Measurements from ENCODE around the gene LRR1. TPM values are rescaled to one million over a fixed set of nuclear protein-coding genes. Genes with fewer than 3 reads are reported as not detected.
A peak's percentile ranks its signal among the peaks of the same experiment; 100 is the strongest.

LRR1 gene
- polyA plus RNA-seq, 2 of the 4 experiments (the other 2 are of a cell fraction) = 50.7 to 52.8 TPM

DNA sequence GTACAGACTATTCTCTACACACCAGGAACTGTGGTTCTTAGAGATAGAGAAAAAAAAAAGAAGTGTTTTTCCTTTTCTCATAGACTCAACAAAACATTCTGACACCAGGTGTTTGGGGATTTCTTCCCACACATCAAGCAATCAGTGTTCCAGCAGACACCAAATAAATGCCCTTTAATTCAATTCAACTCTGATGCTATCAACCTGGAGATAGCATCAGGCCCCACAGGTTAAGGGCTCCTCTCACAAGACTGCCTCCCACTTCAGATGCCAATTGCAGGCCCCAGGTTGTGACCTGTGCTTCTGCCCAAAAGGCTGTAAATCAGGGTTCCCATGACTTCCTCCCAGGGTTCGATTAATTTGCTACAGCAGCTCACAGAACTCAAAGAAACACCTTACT, 49.3 kb upstream of the LRR1 start:
- no peak for FAIRE-seq
- H3K4me2 ChIP-seq = peak overlapping the region; percentile 25; the same call in 2 of the 3 replicates
- WGBS (ENCODE audit: missing lambda C conversion rate) = 7% methylated on average over 1 of the region's 1 CpG
- H3K4me3 ChIP-seq = no peak overlapping the region
- POLR2A ChIA-PET = no interaction called here
- CTCF ChIA-PET = interaction anchor here (0.6 to 2.3 kb wide), 3 partner anchors 11 to 88 kb away, joined by 4 to 17 read pairs (median 4); no protein-coding TSS in a partner anchor
- no peak for DNase-seq (ENCODE audit: low read depth in 1 of 2, low spot score in 1 of 2)
- H3K4me1 ChIP-seq = peaks cover 9% of the 10 kb centered on the region; the same call in 2 of the 3 replicates
- no peak overlapping the region for H3K27ac ChIP-seq
- H3K9me3 ChIP-seq = no peaks in the 10 kb centered on the region
- ATAC-seq = no peak
- TF ChIP-seq HOXB13 (CRISPR knock-in tag; IDR thresholded peaks at IDR 0.05; ENCODE audit: low read depth) = no peak
- TF ChIP-seq JUN (IDR thresholded peaks at IDR 0.05) = no peak
- TF ChIP-seq BCL3 (IDR thresholded peaks at IDR 0.05) = no peak
- no peak for TF ChIP-seq KDM1A (IDR thresholded peaks at IDR 0.05; ENCODE audit: low read depth)
- no peak for TF ChIP-seq PHF8 (IDR thresholded peaks at IDR 0.05; ENCODE audit: borderline replicate concordance, low read depth)
- TF ChIP-seq GATA3 (IDR thresholded peaks at IDR 0.05; ENCODE audit: borderline replicate concordance) = no peak
- TF ChIP-seq ZFP36 (IDR thresholded peaks at IDR 0.05; ENCODE audit: borderline replicate concordance, partially characterized antibody) = no peak
- no peak for TF ChIP-seq MAFK (IDR thresholded peaks at IDR 0.05; ENCODE audit: partially characterized antibody)
- TF ChIP-seq RCOR1 (IDR thresholded peaks at IDR 0.05; ENCODE audit: low read depth, low read length) = no peak
- TF ChIP-seq ZSCAN20 (CRISPR knock-in tag; IDR thresholded peaks at IDR 0.05) = no peak
- TF ChIP-seq MAZ (IDR thresholded peaks at IDR 0.05; ENCODE audit: borderline replicate concordance, low read depth, low read length) = no peak
- TF ChIP-seq RAD21 (conservative IDR thresholded peaks at IDR 0.05 in 1 of 2, IDR thresholded peaks at IDR 0.05 in 1 of 2) = no peak
- TF ChIP-seq MYC (IDR thresholded peaks at IDR 0.05; ENCODE audit: borderline replicate concordance, low read length) = no peak
- no peak for TF ChIP-seq ZNF302 (CRISPR knock-in tag; IDR thresholded peaks at IDR 0.05)
- TF ChIP-seq, protein P1, sequence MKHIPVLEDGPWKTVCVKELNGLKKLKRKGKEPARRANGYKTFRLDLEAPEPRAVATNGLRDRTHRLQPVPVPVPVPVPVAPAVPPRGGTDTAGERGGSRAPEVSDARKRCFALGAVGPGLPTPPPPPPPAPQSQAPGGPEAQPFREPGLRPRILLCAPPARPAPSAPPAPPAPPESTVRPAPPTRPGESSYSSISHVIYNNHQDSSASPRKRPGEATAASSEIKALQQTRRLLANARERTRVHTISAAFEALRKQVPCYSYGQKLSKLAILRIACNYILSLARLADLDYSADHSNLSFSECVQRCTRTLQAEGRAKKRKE (CRISPR knock-in tag; IDR thresholded peaks at IDR 0.05; ENCODE audit: low read depth) = no peak

DNA sequence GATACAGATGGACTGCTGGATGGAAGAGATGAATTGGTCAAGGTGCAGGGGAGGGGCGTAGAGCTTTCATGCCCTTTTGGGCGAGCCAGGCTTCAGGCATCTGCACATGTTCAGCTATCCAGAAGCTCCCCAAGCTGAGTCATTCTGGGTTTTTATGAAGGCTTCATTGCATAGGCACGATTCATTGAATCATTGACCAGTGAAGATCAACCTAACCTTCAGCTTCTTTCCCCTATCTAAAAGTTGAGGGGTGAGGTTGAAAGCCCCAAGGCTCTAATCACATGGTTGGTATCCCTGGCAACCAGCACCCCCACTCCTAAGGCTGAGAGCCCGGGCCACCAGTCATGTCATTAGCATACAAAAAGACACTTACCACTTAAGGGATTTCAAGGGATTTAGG, 48.9 kb upstream of the LRR1 start:
- TF ChIP-seq RFX5 (IDR thresholded peaks at IDR 0.05) = no peak
- TF ChIP-seq KDM1A (IDR thresholded peaks at IDR 0.05; ENCODE audit: low read depth) = no peak
- no peak for TF ChIP-seq MAZ (IDR thresholded peaks at IDR 0.05; ENCODE audit: borderline replicate concordance, low read depth, low read length)
- TF ChIP-seq CEBPB (IDR thresholded peaks at IDR 0.05) = no peak
- TF ChIP-seq PBX3 (IDR thresholded peaks at IDR 0.05) = no peak
- no peak for TF ChIP-seq POLR2AphosphoS2 (conservative IDR thresholded peaks at IDR 0.05; ENCODE audit: low read length)
- TF ChIP-seq SREBF2 (IDR thresholded peaks at IDR 0.05) = no peak
- TF ChIP-seq SMC3 (IDR thresholded peaks at IDR 0.05) = no peak
- TF ChIP-seq, protein P2, sequence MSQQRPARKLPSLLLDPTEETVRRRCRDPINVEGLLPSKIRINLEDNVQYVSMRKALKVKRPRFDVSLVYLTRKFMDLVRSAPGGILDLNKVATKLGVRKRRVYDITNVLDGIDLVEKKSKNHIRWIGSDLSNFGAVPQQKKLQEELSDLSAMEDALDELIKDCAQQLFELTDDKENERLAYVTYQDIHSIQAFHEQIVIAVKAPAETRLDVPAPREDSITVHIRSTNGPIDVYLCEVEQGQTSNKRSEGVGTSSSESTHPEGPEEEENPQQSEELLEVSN (IDR thresholded peaks at IDR 0.05; ENCODE audit: borderline replicate concordance, low read depth) = no peak
- no peak for TF ChIP-seq PHF8 (IDR thresholded peaks at IDR 0.05; ENCODE audit: borderline replicate concordance, low read depth)
- TF ChIP-seq MYC (IDR thresholded peaks at IDR 0.05; ENCODE audit: borderline replicate concordance, low read length) = no peak
- no peak for TF ChIP-seq MAFK (IDR thresholded peaks at IDR 0.05; ENCODE audit: partially characterized antibody)
- no peak for TF ChIP-seq RNF2 (IDR thresholded peaks at IDR 0.05; ENCODE audit: borderline replicate concordance, low read depth)
- TF ChIP-seq NPAS2 (CRISPR knock-in tag; IDR thresholded peaks at IDR 0.05; ENCODE audit: borderline replicate concordance) = no peak
- TF ChIP-seq GATA3 (IDR thresholded peaks at IDR 0.05; ENCODE audit: borderline replicate concordance) = no peak
- TF ChIP-seq HOXB13 (CRISPR knock-in tag; IDR thresholded peaks at IDR 0.05; ENCODE audit: low read depth) = no peak
- TF ChIP-seq ZNF302 (CRISPR knock-in tag; IDR thresholded peaks at IDR 0.05) = no peak
- no peak for TF ChIP-seq MAX (IDR thresholded peaks at IDR 0.05)
- 24% methylated on average over 4 of the region's 4 CpGs for WGBS (ENCODE audit: missing lambda C conversion rate)
- H3K9me3 ChIP-seq = no peaks in the 10 kb centered on the region
- ChIA-PET POLR2A (no interaction called here), CTCF (interaction anchor here (0.6 to 2.3 kb wide), 4 partner anchors 12 to 1877 kb away, joined by 3 to 17 read pairs (median 4); no protein-coding TSS in a partner anchor)
- FAIRE-seq (no peak), ATAC-seq (peak in 1 of 2 experiments; percentile 60; a peak in 3 of 6 replicates), DNase-seq (ENCODE audit: low read depth in 1 of 2, low spot score in 1 of 2) (peak in 1 of 2 experiments; percentile 19)
- H3K4me2 ChIP-seq = peak overlapping the region; percentile 25
- H3K4me3 ChIP-seq = no peak overlapping the region
- peaks cover 9% of the 10 kb centered on the region; the same call in 2 of the 3 replicates for H3K4me1 ChIP-seq
- no peak overlapping the region for H3K27ac ChIP-seq
